Measurements from ENCODE around the gene PRPF38B.

- TF ChIP-seq, protein P1, sequence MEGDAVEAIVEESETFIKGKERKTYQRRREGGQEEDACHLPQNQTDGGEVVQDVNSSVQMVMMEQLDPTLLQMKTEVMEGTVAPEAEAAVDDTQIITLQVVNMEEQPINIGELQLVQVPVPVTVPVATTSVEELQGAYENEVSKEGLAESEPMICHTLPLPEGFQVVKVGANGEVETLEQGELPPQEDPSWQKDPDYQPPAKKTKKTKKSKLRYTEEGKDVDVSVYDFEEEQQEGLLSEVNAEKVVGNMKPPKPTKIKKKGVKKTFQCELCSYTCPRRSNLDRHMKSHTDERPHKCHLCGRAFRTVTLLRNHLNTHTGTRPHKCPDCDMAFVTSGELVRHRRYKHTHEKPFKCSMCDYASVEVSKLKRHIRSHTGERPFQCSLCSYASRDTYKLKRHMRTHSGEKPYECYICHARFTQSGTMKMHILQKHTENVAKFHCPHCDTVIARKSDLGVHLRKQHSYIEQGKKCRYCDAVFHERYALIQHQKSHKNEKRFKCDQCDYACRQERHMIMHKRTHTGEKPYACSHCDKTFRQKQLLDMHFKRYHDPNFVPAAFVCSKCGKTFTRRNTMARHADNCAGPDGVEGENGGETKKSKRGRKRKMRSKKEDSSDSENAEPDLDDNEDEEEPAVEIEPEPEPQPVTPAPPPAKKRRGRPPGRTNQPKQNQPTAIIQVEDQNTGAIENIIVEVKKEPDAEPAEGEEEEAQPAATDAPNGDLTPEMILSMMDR (IDR thresholded peaks at IDR 0.05) = no peak
- TF ChIP-seq POLR2A (IDR thresholded peaks at IDR 0.05) = no peak
Measured at GRCh38 chr1:108670131-108670773, 21.9 kb upstream of the PRPF38B start.

Data from body of pancreas (tissue), 4 donors.